22Rv1 (cell line): ENCODE measurements around the gene TMEM147.

ENCODE experiments used
- H3K27ac ChIP-seq: fragments of 450-650 bp; 2 replicates; pipeline ENCODE4 v1.5.1; 2017
- ZFX ChIP-seq: fragments of 450-650 bp; IDR thresholded peaks from 2 replicates; pipeline ENCODE4 v1.6.1; 2017; ENCODE audit warnings: antibody characterized with exemption, borderline replicate concordance
- TF ChIP-seq, protein P1 (sequence below): fragments of 450-650 bp; IDR thresholded peaks from 2 replicates; pipeline ENCODE4 v1.5.1; 2017; ENCODE audit warnings: mild to moderate bottlenecking

The TMEM147 gene

DNA sequence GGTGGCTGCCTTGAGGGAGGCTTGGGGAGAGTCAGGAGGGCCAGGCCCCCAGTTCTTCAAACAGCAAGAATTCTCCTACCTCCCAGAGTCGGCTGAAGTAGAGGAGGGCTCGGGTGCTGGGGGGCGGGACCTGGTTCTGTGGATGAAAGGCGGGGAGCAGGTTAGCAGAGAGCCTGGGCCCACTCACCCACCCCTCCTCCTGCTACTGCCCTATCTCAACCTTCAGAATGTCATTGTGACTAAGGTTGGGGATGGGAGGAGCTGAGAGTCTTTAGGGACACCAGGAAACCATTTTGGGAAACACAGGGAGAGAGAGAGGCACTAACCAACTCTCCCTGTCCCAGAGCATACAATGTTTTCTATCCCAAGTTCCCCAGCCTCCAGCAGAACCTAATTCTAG is 42.7 kb upstream of the TMEM147 start:
- TF ChIP-seq, protein P1, sequence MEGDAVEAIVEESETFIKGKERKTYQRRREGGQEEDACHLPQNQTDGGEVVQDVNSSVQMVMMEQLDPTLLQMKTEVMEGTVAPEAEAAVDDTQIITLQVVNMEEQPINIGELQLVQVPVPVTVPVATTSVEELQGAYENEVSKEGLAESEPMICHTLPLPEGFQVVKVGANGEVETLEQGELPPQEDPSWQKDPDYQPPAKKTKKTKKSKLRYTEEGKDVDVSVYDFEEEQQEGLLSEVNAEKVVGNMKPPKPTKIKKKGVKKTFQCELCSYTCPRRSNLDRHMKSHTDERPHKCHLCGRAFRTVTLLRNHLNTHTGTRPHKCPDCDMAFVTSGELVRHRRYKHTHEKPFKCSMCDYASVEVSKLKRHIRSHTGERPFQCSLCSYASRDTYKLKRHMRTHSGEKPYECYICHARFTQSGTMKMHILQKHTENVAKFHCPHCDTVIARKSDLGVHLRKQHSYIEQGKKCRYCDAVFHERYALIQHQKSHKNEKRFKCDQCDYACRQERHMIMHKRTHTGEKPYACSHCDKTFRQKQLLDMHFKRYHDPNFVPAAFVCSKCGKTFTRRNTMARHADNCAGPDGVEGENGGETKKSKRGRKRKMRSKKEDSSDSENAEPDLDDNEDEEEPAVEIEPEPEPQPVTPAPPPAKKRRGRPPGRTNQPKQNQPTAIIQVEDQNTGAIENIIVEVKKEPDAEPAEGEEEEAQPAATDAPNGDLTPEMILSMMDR = no peak
- TF ChIP-seq ZFX = no peak
- no peak overlapping the region for H3K27ac ChIP-seq

- TF ChIP-seq ZFX = no peak
- TF ChIP-seq, protein P1 = no peak
- no peak overlapping the region for H3K27ac ChIP-seq
These were observed 39.4 kb upstream of the TMEM147 start for GRCh38 chr19:35506011-35506410.

DNA sequence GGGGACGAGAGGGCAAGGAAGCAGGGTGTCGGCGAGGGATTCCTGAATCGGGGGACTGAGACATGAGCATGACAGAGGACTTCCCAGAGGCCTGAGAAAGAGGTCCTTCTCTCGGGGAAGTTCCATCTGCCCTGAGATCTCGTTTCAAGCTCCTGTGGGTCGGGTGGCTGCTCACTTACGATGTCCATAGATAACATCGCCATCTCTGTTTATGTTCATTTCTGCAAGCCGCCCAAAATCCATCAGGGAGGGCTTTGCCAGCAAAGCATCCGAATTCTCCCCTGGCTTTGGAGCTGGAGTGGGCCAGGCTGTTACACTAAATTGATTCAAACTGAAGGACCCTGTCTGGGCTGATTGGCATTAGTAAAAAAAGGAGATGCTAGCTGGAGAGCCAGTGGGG is 37.9 kb upstream of the TMEM147 start:
- TF ChIP-seq ZFX = no peak
- TF ChIP-seq, protein P1 = no peak
- H3K27ac ChIP-seq = no peak overlapping the region

DNA sequence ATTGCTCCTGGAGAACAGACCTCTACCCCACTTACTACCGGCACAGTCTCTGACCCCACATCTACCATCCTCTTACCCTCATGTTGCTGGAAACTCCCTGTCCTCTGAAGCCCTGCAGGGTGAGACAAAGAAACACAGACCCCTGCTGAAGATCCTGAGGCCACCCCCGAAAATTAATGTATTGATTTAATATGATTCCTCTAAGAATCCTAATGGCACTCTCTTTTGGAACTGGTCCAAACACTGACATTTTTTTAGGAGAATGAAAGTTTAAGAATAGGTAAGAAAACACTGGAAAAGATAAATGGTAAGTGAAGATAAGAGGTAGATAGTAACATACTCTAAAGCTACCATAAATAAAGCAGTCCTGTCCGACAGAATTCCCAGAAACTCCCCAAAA is 37.3 kb upstream of the TMEM147 start:
- TF ChIP-seq, protein P1 = no peak
- TF ChIP-seq ZFX = no peak
- H3K27ac ChIP-seq = no peak overlapping the region

GRCh38 chr19:35509018-35509652 is 36.3 kb upstream of the TMEM147 start:
- TF ChIP-seq ZFX = no peak
- TF ChIP-seq, protein P1 = no peak
- H3K27ac ChIP-seq = peak overlapping the region; percentile 15; the same call in 1 of the 2 replicates

- peak overlapping the region; percentile 15; the same call in 1 of the 2 replicates for H3K27ac ChIP-seq
- no peak for TF ChIP-seq ZFX
- TF ChIP-seq, protein P1 = peak; percentile 97
These were observed 35.4 kb upstream of the TMEM147 start for GRCh38 chr19:35509861-35510625.

DNA sequence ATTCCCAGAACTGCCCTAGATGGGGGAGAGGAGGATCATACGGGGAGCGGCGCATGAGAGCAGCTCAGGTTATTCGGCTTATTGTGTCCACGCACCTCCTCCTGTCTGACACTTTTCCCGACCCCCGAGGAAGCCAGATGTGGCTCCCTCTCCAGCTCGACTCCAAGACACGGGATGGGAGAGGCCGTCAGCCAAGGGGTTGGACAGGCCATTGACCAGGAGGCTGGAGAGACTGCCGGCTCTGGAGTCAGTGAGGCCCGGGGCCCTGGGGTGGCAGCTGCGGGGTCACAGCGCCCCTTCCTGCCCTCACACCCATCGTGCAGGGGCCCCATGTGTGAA is 34.8 kb upstream of the TMEM147 start:
- TF ChIP-seq, protein P1 = peak; percentile 70
- no peak for TF ChIP-seq ZFX
- no peak overlapping the region for H3K27ac ChIP-seq
